Left lung (tissue), 10 donors: ENCODE results near the gene SPANXN5. TPM values are rescaled to one million over a fixed set of nuclear protein-coding genes. Genes with fewer than 3 reads are reported as not detected.
"Not testable (repeated sequence)": the region's sequence is repeated elsewhere in the genome, so short reads cannot be mapped to it uniquely, and the experiment has no call there.

Experiments used
- ATAC-seq: fragments of 200-7000 bp; cut with Tn5 transposase; one replicate; pipeline ENCODE4 v1.9.1; 2020; ENCODE audit warnings: moderate library complexity
- DNase-seq, 4 donors: peaks; one replicate each; pipeline ENCODE4 v3.0.0-alpha.2; 2013 to 2020
- H3K27ac ChIP-seq, 2 donors: fragments of 200-600 bp; sonication (generic) in 1 of 2; one replicate each; pipeline versions ENCODE4 v1.5.0 to v1.8.0; 2020 to 2021
- H3K27me3 ChIP-seq, 2 donors: fragments of 200-600 bp; sonication (generic) in 1 of 2; one replicate each; pipeline versions ENCODE4 v1.5.0 to v1.8.0; 2020 to 2021
- H3K36me3 ChIP-seq, 2 donors: fragments of 200-600 bp; sonication (generic) in 1 of 2; one replicate each; pipeline versions ENCODE4 v1.5.0 to v1.8.0; 2020 to 2021
- H3K4me1 ChIP-seq, 2 donors: fragments of 200-600 bp; one replicate each; pipeline ENCODE4 v1.8.0; 2021
- H3K4me3 ChIP-seq, 2 donors: fragments of 200-600 bp; sonication (generic) in 1 of 2; one replicate each; pipeline versions ENCODE4 v1.5.0 to v1.8.0; 2020 to 2021; ENCODE audit warnings: mild to moderate bottlenecking in 1 of 2
- H3K9me3 ChIP-seq, 2 donors: fragments of 200-600 bp; sonication (generic) in 1 of 2; one replicate each; pipeline versions ENCODE4 v1.5.0 to v1.8.0; 2020 to 2021
- CTCF ChIP-seq, 2 donors: fragments of 200-600 bp; sonication (generic) in 1 of 2; IDR thresholded peaks; one replicate each; pipeline versions ENCODE4 v1.5.0 to v1.8.0; 2021; ENCODE audit warnings: antibody characterized with exemption in 2 of 2
- intact Hi-C, 2 donors: fragments of 100-400 bp; cut with DNase I; formaldehyde crosslinking; loops; one replicate each; pipeline versions ENCODE4 v1.11.2 to v1.14.2; 2022
- polyA plus RNA-seq, 6 donors: library from polyadenylated mRNA; unstranded; fragments of 120-200 nt; gene quantifications; one replicate each; pipeline ENCODE4 v1.2.1, GENCODE V29; 2013; ENCODE audit not compliant: insufficient read length in 6 of 6
- total RNA-seq, 2 donors: library from RNA; stranded (reverse); fragmentation: NEBNext Ultra II Directional; extraction: Animal tissue kit (Norgen Biotek cat#: 25700); gene quantifications; one replicate each; pipeline ENCODE4 v1.2.1, GENCODE V29; 2021
- donor health status: DM: no; HTN: yes; CAD: no.
- donor health status: DM: no; HTN: no; CAD: no.

SPANXN5 gene
- total and polyA plus RNA-seq, 8 donors = not detected

- H3K4me1 ChIP-seq = no peaks in the 10 kb centered on the region
- no peaks in the 10 kb centered on the region for H3K9me3 ChIP-seq
- H3K4me3 ChIP-seq = no peak overlapping the region
- intact Hi-C loops = no loop called here
- H3K27ac ChIP-seq = no peak overlapping the region
- DNase-seq = no peak
- no peaks in the 10 kb centered on the region for H3K36me3 ChIP-seq
- ATAC-seq = no peak
- no peak for TF ChIP-seq CTCF (IDR thresholded peaks at IDR 0.05)
- H3K27me3 ChIP-seq = peaks cover 0 to 3% of the 10 kb centered on the region in 2 donors
These were observed 22.6 kb upstream of the SPANXN5 start for GRCh38 chrX:52819788-52820187.

GRCh38 chrX:52811065-52811625 lies 13.9 kb upstream of the SPANXN5 start, which contains the start of gene XAGE5:
XAGE5 (plus strand) TSS chrX:52811287; CDS start chrX:52812567, 1,280 bp downstream.
- no peaks in the 10 kb centered on the region for H3K27me3 ChIP-seq
- no peak within 1 kb of the TSS for H3K27ac ChIP-seq
- H3K9me3 ChIP-seq = no peaks in the 10 kb centered on the region
- H3K4me3 ChIP-seq = no peak within 1 kb of the TSS
- intact Hi-C loops = no loop called here
- TF ChIP-seq CTCF (IDR thresholded peaks at IDR 0.05) = no peak
- no peak for ATAC-seq
- no peaks in the 10 kb centered on the region for H3K4me1 ChIP-seq
- no peak for DNase-seq
- H3K36me3 ChIP-seq = no peaks in the 10 kb centered on the region

- H3K36me3 ChIP-seq, H3K4me3 ChIP-seq, DNase-seq, H3K27me3 ChIP-seq, ATAC-seq, H3K9me3 ChIP-seq, H3K4me1 ChIP-seq, H3K27ac ChIP-seq, intact Hi-C loops: not testable (repeated sequence)
These were observed 7.6 kb upstream of the SPANXN5 start for GRCh38 chrX:52804876-52805275.

- intact Hi-C loops, H3K27ac ChIP-seq, H3K36me3 ChIP-seq, H3K9me3 ChIP-seq, H3K27me3 ChIP-seq, DNase-seq, H3K4me1 ChIP-seq, H3K4me3 ChIP-seq, ATAC-seq: not testable (repeated sequence)
These were observed 23.7 kb downstream of the SPANXN5 start for GRCh38 chrX:52773504-52773903.

GRCh38 chrX:52765983-52766382 lies 31.2 kb downstream of the SPANXN5 start:
- H3K27ac ChIP-seq, H3K9me3 ChIP-seq, H3K27me3 ChIP-seq, H3K4me1 ChIP-seq, H3K4me3 ChIP-seq, ATAC-seq, DNase-seq, intact Hi-C loops, H3K36me3 ChIP-seq: not testable (repeated sequence)

- H3K36me3 ChIP-seq, H3K4me1 ChIP-seq, H3K27me3 ChIP-seq, DNase-seq, H3K9me3 ChIP-seq, H3K27ac ChIP-seq, ATAC-seq, H3K4me3 ChIP-seq, intact Hi-C loops: not testable (repeated sequence)
These were observed 46.3 kb downstream of the SPANXN5 start, which contains the start of gene SSX2B for GRCh38 chrX:52750952-52751351. SSX2B (plus strand) TSS chrX:52751252; CDS start chrX:52752681, 1,429 bp downstream.

Other genes with a start within 250 kb of the SPANXN5 start
- gene SSX7, start 142.5 kb downstream of the SPANXN5 start, total RNA-seq = not detected
- gene SSX7, start 142.5 kb downstream of the SPANXN5 start, polyA plus RNA-seq = not detected
- gene SSX2, start 90.2 kb downstream of the SPANXN5 start, total RNA-seq = not detected
- gene SSX2, start 90.2 kb downstream of the SPANXN5 start, polyA plus RNA-seq = not detected
- not detected for gene SSX2B, start 46.2 kb downstream of the SPANXN5 start, total RNA-seq
- gene SSX2B, start 46.2 kb downstream of the SPANXN5 start, polyA plus RNA-seq = under 1 TPM in 1 of 6 donors, not detected in 5; 0.17 TPM
- gene XAGE5, start 13.9 kb upstream of the SPANXN5 start, total RNA-seq = not detected
- gene XAGE5, start 13.9 kb upstream of the SPANXN5 start, polyA plus RNA-seq = not detected
- gene XAGE3, start 70.7 kb upstream of the SPANXN5 start, total RNA-seq = not detected
- gene XAGE3, start 70.7 kb upstream of the SPANXN5 start, polyA plus RNA-seq = not detected
- 10 to 100 TPM; 11.2 to 11.4 TPM for gene FAM156B, start 99.9 kb upstream of the SPANXN5 start, total RNA-seq
- 10 to 100 TPM; 22.5 to 31.7 (median 24.2) TPM for gene FAM156B, start 99.9 kb upstream of the SPANXN5 start, polyA plus RNA-seq
- gene FAM156A, start 161.1 kb upstream of the SPANXN5 start, total RNA-seq = 10 to 100 TPM; 17.3 to 18.9 TPM
- gene FAM156A, start 161.1 kb upstream of the SPANXN5 start, polyA plus RNA-seq = 10 to 100 TPM; 33.0 to 50.2 (median 43.0) TPM